Tongue (tissue), 2 donors: ENCODE data around the gene PLCB3. TPM values are rescaled to one million over a fixed set of nuclear protein-coding genes. Genes with fewer than 3 reads are reported as not detected.

Experiments used
- DNase-seq: peaks from one replicate; pipeline ENCODE4 v3.0.0-alpha.2; 2015
- total RNA-seq: library from RNA; depleted of rRNA; stranded (reverse); fragments of >200 nt; gene quantifications from one replicate; pipeline ENCODE4 v1.2.3, GENCODE V29; 2014

The PLCB3 gene
- total RNA-seq, 1 donor from 2014 or later, result 18.5 TPM

- DNase-seq, result no peak
Measured at GRCh38 chr11:64250415-64251015, 815 bp upstream of the PLCB3 start.

- DNase-seq, result no peak
Measured at GRCh38 chr11:64251753-64252002, 348 bp downstream of the PLCB3 start.

- DNase-seq, result no peak
Measured at GRCh38 chr11:64252003-64252872, 908 bp downstream of the PLCB3 start.

GRCh38 chr11:64253043-64253442 is 1.7 kb downstream of the PLCB3 start:
- no peak for DNase-seq

GRCh38 chr11:64253481-64253880 is 2.2 kb downstream of the PLCB3 start:
- DNase-seq, result no peak

GRCh38 chr11:64254326-64254725 is 3.0 kb downstream of the PLCB3 start:
- DNase-seq, result no peak

GRCh38 chr11:64255135-64256128 is 4.1 kb downstream of the PLCB3 start:
- no peak for DNase-seq

- no peak for DNase-seq
Measured at GRCh38 chr11:64256300-64256699, 5.0 kb downstream of the PLCB3 start.

- no peak for DNase-seq
Measured at GRCh38 chr11:64258356-64258755, 7.0 kb downstream of the PLCB3 start.

GRCh38 chr11:64258946-64259532 is 7.7 kb downstream of the PLCB3 start:
- no peak for DNase-seq

- DNase-seq, result no peak
Measured at GRCh38 chr11:64259533-64260067, 8.3 kb downstream of the PLCB3 start.

GRCh38 chr11:64260147-64260708 is 8.9 kb downstream of the PLCB3 start:
- DNase-seq, result no peak

GRCh38 chr11:64261556-64262080 is 10.3 kb downstream of the PLCB3 start:
- no peak for DNase-seq

GRCh38 chr11:64262271-64263002 is 11.1 kb downstream of the PLCB3 start:
- DNase-seq, result no peak

GRCh38 chr11:64263021-64263946 is 12.0 kb downstream of the PLCB3 start:
- DNase-seq, result no peak

GRCh38 chr11:64263947-64264317 is 12.6 kb downstream of the PLCB3 start:
- no peak for DNase-seq

- DNase-seq, result no peak
Measured at GRCh38 chr11:64264371-64264852, 13.1 kb downstream of the PLCB3 start.

GRCh38 chr11:64265176-64266160 is 14.1 kb downstream of the PLCB3 start:
- DNase-seq, result no peak
